ENCODE data around the gene TBC1D12. TPM values are rescaled to one million over a fixed set of nuclear protein-coding genes. Genes with fewer than 3 reads are reported as not detected.

The TBC1D12 gene
- total RNA-seq, 1 experiment from 2014 or later: 3.9 TPM

DNA sequence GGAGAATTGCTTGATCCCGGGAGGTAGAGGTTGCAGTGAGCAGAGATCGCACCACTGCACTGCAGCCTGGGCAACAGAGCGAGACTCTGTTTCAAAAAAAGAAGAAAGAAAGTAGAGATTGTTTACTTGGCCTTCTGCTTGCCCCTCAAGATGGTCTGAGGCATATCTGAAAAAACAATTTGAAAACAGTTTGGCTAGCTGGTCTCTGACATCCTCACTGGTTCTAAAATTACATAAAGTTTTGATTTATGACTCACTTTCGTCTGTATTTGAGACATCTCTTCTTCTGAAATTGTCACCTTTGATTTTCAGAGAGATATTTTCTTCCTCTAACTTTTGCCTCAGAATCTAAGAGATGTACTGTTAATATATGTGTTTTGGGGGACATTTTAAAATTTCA is 93.7 kb downstream of the TBC1D12 start:
- Histone ChIP-seq H3K27me3 (ENCODE audit: insufficient read depth, low read depth) (no peaks in the 10 kb centered on the region), H4K20me1 (ENCODE audit: insufficient read depth) (no peaks in the 10 kb centered on the region), H3K4me3 (no peak overlapping the region), H3K4me1 (replicated peaks; ENCODE audit: insufficient read depth) (no peaks in the 10 kb centered on the region), H3K4me2 (no peak overlapping the region), H3F3A (ENCODE audit: insufficient read depth, low read depth) (no peaks in the 10 kb centered on the region; the same call in 1 of the 2 replicates), H3K9me2 (ENCODE audit: insufficient read depth) (no peaks in the 10 kb centered on the region), H3K36me3 (ENCODE audit: low read depth) (no peaks in the 10 kb centered on the region), H2AFZ (no peak overlapping the region), H3K79me2 (ENCODE audit: low read depth) (no peaks in the 10 kb centered on the region), H3K9me3 (ENCODE audit: insufficient read depth, low read depth) (no peaks in the 10 kb centered on the region), H3K27ac (no peak overlapping the region)
- DNase-seq: no peak
- TF ChIP-seq, protein P1, sequence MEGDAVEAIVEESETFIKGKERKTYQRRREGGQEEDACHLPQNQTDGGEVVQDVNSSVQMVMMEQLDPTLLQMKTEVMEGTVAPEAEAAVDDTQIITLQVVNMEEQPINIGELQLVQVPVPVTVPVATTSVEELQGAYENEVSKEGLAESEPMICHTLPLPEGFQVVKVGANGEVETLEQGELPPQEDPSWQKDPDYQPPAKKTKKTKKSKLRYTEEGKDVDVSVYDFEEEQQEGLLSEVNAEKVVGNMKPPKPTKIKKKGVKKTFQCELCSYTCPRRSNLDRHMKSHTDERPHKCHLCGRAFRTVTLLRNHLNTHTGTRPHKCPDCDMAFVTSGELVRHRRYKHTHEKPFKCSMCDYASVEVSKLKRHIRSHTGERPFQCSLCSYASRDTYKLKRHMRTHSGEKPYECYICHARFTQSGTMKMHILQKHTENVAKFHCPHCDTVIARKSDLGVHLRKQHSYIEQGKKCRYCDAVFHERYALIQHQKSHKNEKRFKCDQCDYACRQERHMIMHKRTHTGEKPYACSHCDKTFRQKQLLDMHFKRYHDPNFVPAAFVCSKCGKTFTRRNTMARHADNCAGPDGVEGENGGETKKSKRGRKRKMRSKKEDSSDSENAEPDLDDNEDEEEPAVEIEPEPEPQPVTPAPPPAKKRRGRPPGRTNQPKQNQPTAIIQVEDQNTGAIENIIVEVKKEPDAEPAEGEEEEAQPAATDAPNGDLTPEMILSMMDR (conservative IDR thresholded peaks at IDR 0.05): no peak
- no peak for TF ChIP-seq EZH2 (IDR thresholded peaks at IDR 0.05; ENCODE audit: low read depth)
- CTCF ChIA-PET: no interaction called here
- no TSS peak for BruUV-seq (replicated peaks)
- POLR2A ChIA-PET (ENCODE audit: unreplicated experiment): no interaction called here
- intact Hi-C loops (cut with micrococcal nuclease; ENCODE audit: unreplicated experiment): no loop called here

DNA sequence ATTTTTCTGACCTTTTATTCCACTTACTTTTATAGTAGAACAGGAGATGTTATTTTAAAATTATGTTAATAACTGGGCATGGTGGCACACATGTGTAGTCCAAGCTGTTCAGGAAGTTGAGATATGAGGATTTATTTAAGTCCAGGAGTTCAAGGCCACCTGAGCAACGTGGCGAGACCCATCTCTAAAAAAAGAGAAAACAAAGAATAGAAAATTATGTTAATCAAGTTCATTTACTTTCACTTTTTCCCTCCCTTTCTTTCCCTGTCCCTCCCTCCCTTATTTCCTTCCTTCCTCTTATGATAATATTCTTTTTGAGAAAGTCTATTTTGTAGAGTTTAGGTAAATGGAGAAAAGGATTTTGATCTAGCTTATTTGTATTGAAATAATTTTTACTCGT is 94.3 kb downstream of the TBC1D12 start:
- Histone ChIP-seq H4K20me1 (ENCODE audit: insufficient read depth) (no peaks in the 10 kb centered on the region), H3K9me3 (ENCODE audit: insufficient read depth, low read depth) (no peaks in the 10 kb centered on the region), H3K9me2 (ENCODE audit: insufficient read depth) (no peaks in the 10 kb centered on the region), H3K27me3 (ENCODE audit: insufficient read depth, low read depth) (no peaks in the 10 kb centered on the region), H2AFZ (no peak overlapping the region), H3K36me3 (ENCODE audit: low read depth) (no peaks in the 10 kb centered on the region), H3K4me3 (no peak overlapping the region), H3K79me2 (ENCODE audit: low read depth) (no peaks in the 10 kb centered on the region), H3F3A (ENCODE audit: insufficient read depth, low read depth) (no peaks in the 10 kb centered on the region; the same call in 1 of the 2 replicates), H3K4me2 (no peak overlapping the region), H3K4me1 (replicated peaks; ENCODE audit: insufficient read depth) (no peaks in the 10 kb centered on the region), H3K27ac (no peak overlapping the region)
- intact Hi-C loops (cut with micrococcal nuclease; ENCODE audit: unreplicated experiment): no loop called here
- CTCF ChIA-PET: no interaction called here
- no peak for DNase-seq
- no TSS peak for BruUV-seq (replicated peaks)
- POLR2A ChIA-PET (ENCODE audit: unreplicated experiment): no interaction called here
- TF ChIP-seq, protein P1 (conservative IDR thresholded peaks at IDR 0.05): no peak
- no peak for TF ChIP-seq EZH2 (IDR thresholded peaks at IDR 0.05; ENCODE audit: low read depth)

DNA sequence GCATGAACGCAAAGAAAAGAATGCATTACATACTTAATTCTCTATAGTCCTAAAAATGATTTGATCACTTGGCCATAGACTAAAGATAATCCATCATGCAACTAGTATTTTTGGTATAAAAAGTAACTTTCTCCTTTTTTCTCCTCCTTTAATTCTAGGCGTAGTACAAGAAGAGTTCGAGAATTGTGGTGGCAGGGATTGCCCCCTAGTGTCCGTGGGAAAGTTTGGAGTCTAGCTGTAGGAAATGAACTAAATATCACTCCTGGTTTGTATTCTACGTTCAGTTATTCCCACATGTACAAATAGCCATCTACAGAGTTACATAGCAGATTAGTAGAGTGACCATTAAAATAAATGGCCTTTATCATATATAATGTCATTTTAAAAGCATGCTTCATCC is 97.7 kb downstream of the TBC1D12 start:
- Histone ChIP-seq H2AFZ (no peak overlapping the region), H3K79me2 (ENCODE audit: low read depth) (no peaks in the 10 kb centered on the region), H4K20me1 (ENCODE audit: insufficient read depth) (no peaks in the 10 kb centered on the region), H3K27me3 (ENCODE audit: insufficient read depth, low read depth) (no peaks in the 10 kb centered on the region), H3K9me2 (ENCODE audit: insufficient read depth) (no peaks in the 10 kb centered on the region), H3F3A (ENCODE audit: insufficient read depth, low read depth) (no peaks in the 10 kb centered on the region; the same call in 1 of the 2 replicates), H3K27ac (no peak overlapping the region), H3K9me3 (ENCODE audit: insufficient read depth, low read depth) (no peaks in the 10 kb centered on the region), H3K4me2 (no peak overlapping the region), H3K36me3 (ENCODE audit: low read depth) (no peaks in the 10 kb centered on the region), H3K4me3 (no peak overlapping the region), H3K4me1 (replicated peaks; ENCODE audit: insufficient read depth) (no peaks in the 10 kb centered on the region)
- no TSS peak for BruUV-seq (replicated peaks)
- CTCF ChIA-PET: no interaction called here
- POLR2A ChIA-PET (ENCODE audit: unreplicated experiment): no interaction called here
- TF ChIP-seq EZH2 (IDR thresholded peaks at IDR 0.05; ENCODE audit: low read depth): no peak
- TF ChIP-seq, protein P1 (conservative IDR thresholded peaks at IDR 0.05): peak; percentile 33; the same call in 1 of the 2 replicates
- DNase-seq: no peak
- intact Hi-C loops (cut with micrococcal nuclease; ENCODE audit: unreplicated experiment): no loop called here

All from PC-9 (cell line).